Endothelial cell of umbilical vein (primary cell): ENCODE results near the gene CSMD2. TPM values are rescaled to one million over a fixed set of nuclear protein-coding genes. Genes with fewer than 3 reads are reported as not detected.

Experiments
- BruUV-seq: library from RNA; stranded (reverse); fragments of 400-500 nt; replicated peaks from 2 replicates; lab custom pipeline; 2021; lab: Mats Ljungman, UMichigan
- CTCF ChIA-PET: fragments of 300-600, 350-600 bp; sonication (Branson Sonifier 250); formaldehyde crosslinking; loops from one replicate; lab custom pipeline; 2021; ENCODE audit warnings: antibody characterized with exemption, inconsistent platforms; lab: Charles Lee
- POLR2A ChIA-PET: fragments of 300-600, 350-600 bp; sonication (Branson Sonifier 250); formaldehyde crosslinking; loops from one replicate; lab custom pipeline; 2021; ENCODE audit warnings: antibody characterized with exemption, inconsistent platforms; lab: Charles Lee
- DNase-seq: peaks from one replicate; pipeline ENCODE4 v3.0.0-alpha.2; 2011; ENCODE audit warnings: low read depth, low spot score
- FAIRE-seq: peaks from 2 replicates; lab custom pipeline; 2011; peaks lifted over from hg19 to GRCh38; lab: Jason Lieb, UNC
- H2AFZ ChIP-seq: 2 replicates; pipeline ENCODE4 v1.6.0; 2012; ENCODE audit warnings: low read depth, low read length, control low read depth, inconsistent platforms
- H3K27ac ChIP-seq: 2 replicates; pipeline ENCODE4 v1.5.1; 2011; ENCODE audit warnings: low read depth, mild to moderate bottlenecking, control low read depth, low read length, moderate library complexity; ENCODE audit not compliant: insufficient read depth
- H3K27me3 ChIP-seq, 2 experiments: 2 replicates each; pipeline versions ENCODE4 v1.6.0 to v1.6.1; 2011; ENCODE audit warnings: low read length in 2 of 2, mixed read lengths in 1 of 2; ENCODE audit not compliant: control insufficient read depth in 2 of 2, insufficient read depth in 2 of 2
- H3K36me3 ChIP-seq, 2 experiments: 2 replicates in 1 of 2; 3 replicates in 1 of 2; pipeline ENCODE4 v1.5.1; 2011; ENCODE audit warnings: low read length in 2 of 2, mild to moderate bottlenecking in 1 of 2, moderate library complexity in 1 of 2; ENCODE audit not compliant: control insufficient read depth in 2 of 2, insufficient read depth in 2 of 2; ENCODE audit errors: extremely low read depth in 1 of 2
- H3K4me1 ChIP-seq: 3 replicates; pipeline ENCODE4 v1.5.1; 2011; ENCODE audit warnings: mild to moderate bottlenecking, low read length; ENCODE audit not compliant: control insufficient read depth, insufficient read depth; ENCODE audit errors: extremely low read depth
- H3K4me2 ChIP-seq: 2 replicates; pipeline ENCODE4 v1.6.1; 2011; ENCODE audit warnings: low read length, control low read depth, mixed read lengths; ENCODE audit not compliant: insufficient read depth
- H3K4me3 ChIP-seq, 3 experiments: fragments of 200-600 bp in 1 of 3; sonication (generic), shearing (Covaris generic) in 1 of 3; replicated peaks in 1 of 3; 2 replicates each; pipeline ENCODE4 v1.5.1; 2011 to 2016; ENCODE audit warnings: control low read depth in 3 of 3, low read length in 3 of 3, mild to moderate bottlenecking in 2 of 3, inconsistent platforms in 1 of 3, low read depth in 1 of 3, moderate library complexity in 1 of 3; ENCODE audit not compliant: insufficient read depth in 1 of 3
- H3K79me2 ChIP-seq: 2 replicates; pipeline ENCODE4 v1.6.0; 2012; ENCODE audit warnings: low read length, inconsistent platforms; ENCODE audit not compliant: control insufficient read depth, insufficient read depth
- H3K9ac ChIP-seq: replicated peaks from 2 replicates; pipeline ENCODE3; 2011; ENCODE audit warnings: low read length, control low read depth; ENCODE audit not compliant: insufficient read depth; ENCODE audit errors: extremely low read depth
- H3K9me1 ChIP-seq: replicated peaks from 3 replicates; pipeline ENCODE4 v1.6.0; 2011; ENCODE audit warnings: mild to moderate bottlenecking, low read length; ENCODE audit not compliant: control insufficient read depth, insufficient read depth; ENCODE audit errors: extremely low read depth
- H3K9me3 ChIP-seq: replicated peaks from 2 replicates; pipeline ENCODE4 v1.5.1; 2012; ENCODE audit warnings: low read length, inconsistent platforms; ENCODE audit not compliant: control insufficient read depth, insufficient read depth
- H4K20me1 ChIP-seq: replicated peaks from 2 replicates; pipeline ENCODE3; 2011; ENCODE audit warnings: mild to moderate bottlenecking, low read length; ENCODE audit not compliant: control insufficient read depth, insufficient read depth; ENCODE audit errors: extremely low read depth
- CTCF ChIP-seq, 2 donors: IDR thresholded peaks; 1 replicate in 1 of 2; 2 replicates in 1 of 2; pipeline ENCODE4 v1.5.1; 2011; ENCODE audit warnings: low read length in 2 of 2, mild to moderate bottlenecking in 2 of 2, moderate library complexity in 2 of 2, control low read depth in 1 of 2, inconsistent platforms in 1 of 2, low read depth in 1 of 2; ENCODE audit not compliant: insufficient read depth in 1 of 2; ENCODE audit errors: extremely low read depth in 1 of 2
- EZH2 ChIP-seq: IDR thresholded peaks from 2 replicates; pipeline ENCODE4 v1.6.1; 2012; ENCODE audit warnings: borderline replicate concordance, low read depth, mild to moderate bottlenecking, moderate library complexity, low read length, inconsistent platforms; ENCODE audit not compliant: severe bottlenecking
- FOS ChIP-seq: IDR thresholded peaks from 2 replicates; pipeline ENCODE4 v1.6.1; 2011; ENCODE audit warnings: mild to moderate bottlenecking, low read length, moderate library complexity, borderline replicate concordance; ENCODE audit not compliant: insufficient read depth
- GATA2 ChIP-seq: IDR thresholded peaks from 2 replicates; pipeline ENCODE4 v1.7.0; 2011; ENCODE audit warnings: low read depth, mild to moderate bottlenecking, moderate library complexity, mixed read lengths, low read length; ENCODE audit not compliant: insufficient read length, insufficient read depth
- JUN ChIP-seq: IDR thresholded peaks from 2 replicates; pipeline ENCODE4 v1.6.1; 2011; ENCODE audit warnings: borderline replicate concordance, low read depth; ENCODE audit not compliant: insufficient read length, insufficient read depth
- MAX ChIP-seq: IDR thresholded peaks from 2 replicates; pipeline ENCODE4 v1.6.1; 2011; ENCODE audit not compliant: insufficient read depth, insufficient read length
- MYC ChIP-seq: IDR thresholded peaks from one replicate; pipeline ENCODE4 v1.6.1; 2011; ENCODE audit warnings: mild to moderate bottlenecking, low read depth, low read length
- POLR2A ChIP-seq: IDR thresholded peaks from 2 replicates; pipeline ENCODE4 v1.6.1; 2012; ENCODE audit warnings: low read depth, mild to moderate bottlenecking, control low read depth, low read length
- POLR2AphosphoS5 ChIP-seq: IDR thresholded peaks from 2 replicates; pipeline ENCODE4 v1.6.1; 2012; ENCODE audit warnings: low read depth, mild to moderate bottlenecking, control low read depth, low read length, moderate library complexity; ENCODE audit not compliant: insufficient read depth
- dilution Hi-C: fragments of 300-500 bp; cut with MboI; formaldehyde crosslinking; loops from one replicate; pipeline ENCODE4 v1.15.0; 2019; ENCODE audit warnings: low sequenced_read_pairs; ENCODE audit not compliant: extremely low pct_ligation_motif_present
- intact Hi-C: fragments of 100-400 bp; cut with micrococcal nuclease; formaldehyde crosslinking; loops from one replicate; pipeline ENCODE4 v1.10.0; 2022
- polyA plus RNA-seq, 4 experiments: library from polyadenylated mRNA; depleted of rRNA in 3 of 4; stranded (reverse) in 3 of 4; unstranded in 1 of 4; fragments of >200 nt; gene quantifications; 2 replicates each; pipeline versions ENCODE4 v1.2.1 to v1.2.3, GENCODE V29; 2011 to 2012; ENCODE audit warnings: missing spikeins in 1 of 4
- total RNA-seq: library from RNA; stranded (reverse); gene quantifications from 2 replicates; pipeline ENCODE4 v1.2.3, GENCODE V29; 2021

The CSMD2 gene
- total and polyA plus RNA-seq, 2 donors (not counting 3 experiments of a cell fraction or from before 2014, with no cell fraction given): under 0.01 TPM; not detected in 1

DNA sequence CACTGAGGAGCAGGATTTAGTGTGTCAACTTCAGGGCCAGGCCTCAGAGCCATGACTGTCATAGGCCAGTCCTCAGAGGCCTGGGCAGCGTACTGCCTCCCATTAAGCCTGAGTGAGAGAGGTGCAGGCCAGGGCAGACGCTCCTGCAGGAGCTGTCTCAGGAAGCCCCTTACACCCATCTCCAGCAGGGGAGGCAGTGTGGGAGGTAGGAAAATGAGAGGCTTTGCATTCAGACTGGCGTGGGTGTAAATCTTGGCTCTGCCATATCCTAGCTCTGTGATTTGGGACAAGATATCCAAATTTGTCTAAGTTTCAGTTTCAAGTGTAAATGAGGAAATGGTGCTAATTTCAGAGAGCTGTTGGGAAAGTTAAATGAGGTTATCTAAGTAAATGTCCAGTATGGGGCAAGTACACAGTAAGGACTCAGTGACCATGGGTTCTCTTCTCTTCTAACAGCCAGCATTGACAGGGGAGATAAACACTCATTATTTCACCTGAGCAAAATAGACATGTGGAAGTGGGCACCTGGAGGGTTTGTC, 508.5 kb downstream of the CSMD2 start:
- H3K4me2 ChIP-seq: no peak overlapping the region
- no peaks in the 10 kb centered on the region for H3K4me1 ChIP-seq
- H3K9ac ChIP-seq: no peak overlapping the region
- CTCF ChIA-PET: no interaction called here
- H3K9me1 ChIP-seq: no peaks in the 10 kb centered on the region
- H3K9me3 ChIP-seq: no peaks in the 10 kb centered on the region
- TF ChIP-seq EZH2 (no peak), POLR2A (no peak), GATA2 (no peak), MAX (no peak), MYC (no peak), CTCF (IDR thresholded peaks at IDR 0.05; ENCODE audit: extremely low read depth in 1 of 2, insufficient read depth in 1 of 2, low read depth in 1 of 2, low read length in 2 of 2) (no peak), FOS (no peak), POLR2AphosphoS5 (no peak), JUN (no peak)
- no peaks in the 10 kb centered on the region for H3K79me2 ChIP-seq
- H3K27ac ChIP-seq: no peak overlapping the region
- POLR2A ChIA-PET: no interaction called here
- BruUV-seq: no TSS peak
- no peaks in the 10 kb centered on the region for H3K36me3 ChIP-seq
- dilution Hi-C loops (no loop called here), intact Hi-C loops (no loop called here)
- H3K27me3 ChIP-seq: no peaks in the 10 kb centered on the region
- no peak overlapping the region for H2AFZ ChIP-seq
- FAIRE-seq (no peak), DNase-seq (no peak)
- H3K4me3 ChIP-seq: no peak overlapping the region
- H4K20me1 ChIP-seq: no peaks in the 10 kb centered on the region
